ENCODE measurements around the gene TEF. TPM values are rescaled to one million over a fixed set of nuclear protein-coding genes. Genes with fewer than 3 reads are reported as not detected.
A peak's percentile ranks its signal among the peaks of the same experiment; 100 is the strongest.

TEF gene
- total and polyA plus RNA-seq, 2 experiments from 2014 or later: 2.3 to 7.2 TPM

DNA sequence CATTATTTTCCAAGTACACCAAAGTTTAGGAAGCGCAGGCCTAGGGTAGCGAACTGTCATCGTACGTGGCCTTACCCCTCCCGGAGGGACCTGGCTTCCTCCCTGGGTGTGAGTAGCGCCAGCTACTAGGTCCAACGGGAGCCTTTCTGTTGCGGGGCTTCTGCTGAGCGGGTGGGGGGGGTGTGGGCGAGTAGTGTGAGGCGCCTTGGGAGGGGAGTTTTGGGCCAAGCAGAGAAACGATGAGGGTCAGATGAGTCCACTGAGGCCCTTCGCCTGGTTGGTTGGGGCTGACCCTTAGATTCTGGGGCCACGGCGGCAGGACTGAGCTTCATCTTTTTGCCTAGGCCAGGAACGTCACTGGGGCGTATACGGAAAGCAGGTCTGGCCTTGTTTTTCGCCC lies 868 bp downstream of the TEF start:
- H3K4me1 Mint-ChIP-seq: peaks cover 23% of the 10 kb centered on the region

More for the DNA sequence above, 868 bp downstream of the TEF start:
- DNase-seq (ENCODE audit: low spot score) (no peak), ATAC-seq (peak; percentile 1; the same call in 2 of the 3 replicates)
- peak overlapping the region; percentile 93 for H3K4me2 ChIP-seq
- no peaks in the 10 kb centered on the region for H4K20me1 ChIP-seq (replicated peaks; ENCODE audit: insufficient read depth)
- peak overlapping the region; percentile 83 for H3K4me3 Mint-ChIP-seq
- no peaks in the 10 kb centered on the region for H3K36me3 ChIP-seq (ENCODE audit: insufficient read depth)
- H3K27me3 Mint-ChIP-seq (ENCODE audit: insufficient read depth, low read depth, poor library complexity): peaks cover 19% of the 10 kb centered on the region
- peak overlapping the region; percentile 85 for H3K4me3 ChIP-seq
- TF ChIP-seq JUNB (IDR thresholded peaks at IDR 0.05; ENCODE audit: unreplicated experiment) (no peak), ZNF114 (CRISPR knock-in tag; IDR thresholded peaks at IDR 0.05) (no peak), ETS1 (IDR thresholded peaks at IDR 0.05) (no peak), STAT1 (IDR thresholded peaks at IDR 0.05; ENCODE audit: unreplicated experiment) (no peak), NANOG (IDR thresholded peaks at IDR 0.05; ENCODE audit: borderline replicate concordance) (no peak), ZNF462 (CRISPR knock-in tag; IDR thresholded peaks at IDR 0.05) (no peak), ZNF331 (CRISPR knock-in tag; IDR thresholded peaks at IDR 0.05; ENCODE audit: low read depth) (no peak), POLR2AphosphoS5 (IDR thresholded peaks at IDR 0.05; ENCODE audit: low read depth) (no peak), EZH2phosphoT487 (IDR thresholded peaks at IDR 0.05; ENCODE audit: unreplicated experiment) (no peak), EZH2 (IDR thresholded peaks at IDR 0.05; ENCODE audit: low read depth, unreplicated experiment) (no peak), CREB1 (CRISPR knock-in tag; IDR thresholded peaks at IDR 0.05; ENCODE audit: low read depth) (no peak), CTCF (conservative IDR thresholded peaks at IDR 0.05; ENCODE audit: low read depth in 2 of 2) (no peak)
- TF ChIP-seq, protein P1, sequence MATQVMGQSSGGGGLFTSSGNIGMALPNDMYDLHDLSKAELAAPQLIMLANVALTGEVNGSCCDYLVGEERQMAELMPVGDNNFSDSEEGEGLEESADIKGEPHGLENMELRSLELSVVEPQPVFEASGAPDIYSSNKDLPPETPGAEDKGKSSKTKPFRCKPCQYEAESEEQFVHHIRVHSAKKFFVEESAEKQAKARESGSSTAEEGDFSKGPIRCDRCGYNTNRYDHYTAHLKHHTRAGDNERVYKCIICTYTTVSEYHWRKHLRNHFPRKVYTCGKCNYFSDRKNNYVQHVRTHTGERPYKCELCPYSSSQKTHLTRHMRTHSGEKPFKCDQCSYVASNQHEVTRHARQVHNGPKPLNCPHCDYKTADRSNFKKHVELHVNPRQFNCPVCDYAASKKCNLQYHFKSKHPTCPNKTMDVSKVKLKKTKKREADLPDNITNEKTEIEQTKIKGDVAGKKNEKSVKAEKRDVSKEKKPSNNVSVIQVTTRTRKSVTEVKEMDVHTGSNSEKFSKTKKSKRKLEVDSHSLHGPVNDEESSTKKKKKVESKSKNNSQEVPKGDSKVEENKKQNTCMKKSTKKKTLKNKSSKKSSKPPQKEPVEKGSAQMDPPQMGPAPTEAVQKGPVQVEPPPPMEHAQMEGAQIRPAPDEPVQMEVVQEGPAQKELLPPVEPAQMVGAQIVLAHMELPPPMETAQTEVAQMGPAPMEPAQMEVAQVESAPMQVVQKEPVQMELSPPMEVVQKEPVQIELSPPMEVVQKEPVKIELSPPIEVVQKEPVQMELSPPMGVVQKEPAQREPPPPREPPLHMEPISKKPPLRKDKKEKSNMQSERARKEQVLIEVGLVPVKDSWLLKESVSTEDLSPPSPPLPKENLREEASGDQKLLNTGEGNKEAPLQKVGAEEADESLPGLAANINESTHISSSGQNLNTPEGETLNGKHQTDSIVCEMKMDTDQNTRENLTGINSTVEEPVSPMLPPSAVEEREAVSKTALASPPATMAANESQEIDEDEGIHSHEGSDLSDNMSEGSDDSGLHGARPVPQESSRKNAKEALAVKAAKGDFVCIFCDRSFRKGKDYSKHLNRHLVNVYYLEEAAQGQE (IDR thresholded peaks at IDR 0.05; ENCODE audit: unreplicated experiment): no peak
- no peaks in the 10 kb centered on the region for H3K9me2 ChIP-seq (ENCODE audit: insufficient read depth)
- H3K27ac Mint-ChIP-seq: no peak overlapping the region; the same call in 1 of the 2 replicates
- H3K79me2 ChIP-seq (replicated peaks; ENCODE audit: insufficient read depth): 0 out of 2 replicates have a peak, but pooled peaks cover 3% of the 10 kb centered on the region
- H3F3A ChIP-seq (replicated peaks; ENCODE audit: low read depth): peaks cover 18% of the 10 kb centered on the region
- H3K36me3 Mint-ChIP-seq (ENCODE audit: low read depth): peaks cover 3% of the 10 kb centered on the region; the same call in 1 of the 3 replicates
- H3K27ac ChIP-seq (ENCODE audit: low read depth): no peak overlapping the region
- H2AFZ ChIP-seq: peak overlapping the region; percentile 47; the same call in 1 of the 2 replicates
- no peaks in the 10 kb centered on the region for H3K27me3 ChIP-seq (ENCODE audit: insufficient read depth)
- no peaks in the 10 kb centered on the region for H3K9me3 Mint-ChIP-seq
- H3K4me1 ChIP-seq (ENCODE audit: insufficient read depth): peaks cover 27% of the 10 kb centered on the region
